LNCaP clone FGC (cell line): ENCODE results near the gene CAMTA2.

ENCODE experiments used
- DNase-seq: peaks from one replicate; pipeline ENCODE4 v3.0.0-alpha.2; 2011; ENCODE audit warnings: low read depth
- H3K4me3 ChIP-seq: 2 replicates; pipeline ENCODE4 v1.5.1; 2011; ENCODE audit warnings: mild to moderate bottlenecking, low read depth, low read length, control low read depth
- TF ChIP-seq, protein P1 (sequence below): IDR thresholded peaks from 2 replicates; pipeline ENCODE4 v1.5.1; 2012; ENCODE audit warnings: mild to moderate bottlenecking; ENCODE audit not compliant: control insufficient read depth, insufficient read depth; ENCODE audit errors: extremely low read depth

The CAMTA2 gene

DNA sequence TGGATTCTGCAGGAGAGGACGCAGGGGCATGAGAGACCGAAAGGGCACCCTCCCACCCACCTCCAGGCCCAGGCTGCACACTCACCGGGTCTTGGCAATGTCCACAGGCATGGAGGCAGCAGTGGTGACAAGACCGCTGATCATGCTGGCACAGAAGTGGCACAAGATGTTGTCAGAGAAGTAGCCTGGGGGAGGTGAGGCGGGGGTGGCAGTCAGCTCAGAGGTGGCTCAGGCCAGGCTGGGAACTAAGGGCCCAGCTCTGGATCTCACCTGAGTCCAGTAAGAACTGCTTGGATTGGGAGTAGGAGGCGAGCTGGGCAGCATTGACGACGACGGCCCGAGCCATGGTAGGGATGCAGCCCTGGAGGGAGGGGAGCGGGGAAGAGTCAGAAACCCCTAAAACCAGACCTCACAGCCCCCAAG, 49.4 kb downstream of the CAMTA2 start:
- TF ChIP-seq, protein P1, sequence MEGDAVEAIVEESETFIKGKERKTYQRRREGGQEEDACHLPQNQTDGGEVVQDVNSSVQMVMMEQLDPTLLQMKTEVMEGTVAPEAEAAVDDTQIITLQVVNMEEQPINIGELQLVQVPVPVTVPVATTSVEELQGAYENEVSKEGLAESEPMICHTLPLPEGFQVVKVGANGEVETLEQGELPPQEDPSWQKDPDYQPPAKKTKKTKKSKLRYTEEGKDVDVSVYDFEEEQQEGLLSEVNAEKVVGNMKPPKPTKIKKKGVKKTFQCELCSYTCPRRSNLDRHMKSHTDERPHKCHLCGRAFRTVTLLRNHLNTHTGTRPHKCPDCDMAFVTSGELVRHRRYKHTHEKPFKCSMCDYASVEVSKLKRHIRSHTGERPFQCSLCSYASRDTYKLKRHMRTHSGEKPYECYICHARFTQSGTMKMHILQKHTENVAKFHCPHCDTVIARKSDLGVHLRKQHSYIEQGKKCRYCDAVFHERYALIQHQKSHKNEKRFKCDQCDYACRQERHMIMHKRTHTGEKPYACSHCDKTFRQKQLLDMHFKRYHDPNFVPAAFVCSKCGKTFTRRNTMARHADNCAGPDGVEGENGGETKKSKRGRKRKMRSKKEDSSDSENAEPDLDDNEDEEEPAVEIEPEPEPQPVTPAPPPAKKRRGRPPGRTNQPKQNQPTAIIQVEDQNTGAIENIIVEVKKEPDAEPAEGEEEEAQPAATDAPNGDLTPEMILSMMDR: no peak
- peak overlapping the region; percentile 96 for H3K4me3 ChIP-seq
- no peak for DNase-seq

DNA sequence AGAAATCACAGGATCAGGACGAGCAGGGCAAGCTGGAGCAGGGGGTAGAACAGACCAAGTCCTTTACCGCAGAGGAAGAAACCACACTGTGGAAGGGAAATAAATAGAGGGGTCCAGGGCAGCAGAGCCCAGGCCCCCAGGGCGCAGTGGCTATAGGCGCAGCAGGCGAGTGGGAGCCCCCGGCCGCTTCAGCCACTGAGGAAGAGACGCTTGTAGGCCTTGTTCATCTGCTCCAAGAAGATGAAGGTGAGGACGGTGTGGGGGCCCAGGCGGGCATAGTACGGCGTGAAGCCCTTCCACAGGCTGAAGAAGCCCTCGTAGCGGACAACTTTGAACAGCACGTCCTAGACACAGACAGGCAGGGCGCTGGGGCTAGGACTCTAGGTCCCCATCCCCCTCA, 49.9 kb downstream of the CAMTA2 start:
- TF ChIP-seq, protein P1: no peak
- no peak overlapping the region for H3K4me3 ChIP-seq
- no peak for DNase-seq

DNA sequence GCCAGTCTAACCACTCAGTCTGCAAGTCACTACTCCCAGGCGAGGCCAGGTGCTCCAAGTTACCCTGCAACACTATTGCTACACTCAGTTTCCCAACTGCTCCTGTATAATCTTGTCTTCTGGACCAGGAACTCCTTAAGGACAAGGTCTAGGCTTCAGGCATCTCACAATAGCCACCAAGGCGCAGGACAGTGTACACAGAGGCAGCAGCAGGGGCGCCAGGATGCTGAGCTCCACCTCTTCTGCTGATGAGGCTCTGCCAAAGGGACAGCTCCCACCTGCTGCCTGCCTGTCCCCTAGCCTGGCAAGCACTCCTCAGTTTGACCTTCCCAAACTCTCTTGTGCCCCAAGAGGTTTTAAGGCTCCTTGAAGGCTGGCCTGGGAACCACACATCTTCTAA, 51.0 kb downstream of the CAMTA2 start:
- TF ChIP-seq, protein P1: no peak
- no peak for DNase-seq
- no peak overlapping the region for H3K4me3 ChIP-seq

DNA sequence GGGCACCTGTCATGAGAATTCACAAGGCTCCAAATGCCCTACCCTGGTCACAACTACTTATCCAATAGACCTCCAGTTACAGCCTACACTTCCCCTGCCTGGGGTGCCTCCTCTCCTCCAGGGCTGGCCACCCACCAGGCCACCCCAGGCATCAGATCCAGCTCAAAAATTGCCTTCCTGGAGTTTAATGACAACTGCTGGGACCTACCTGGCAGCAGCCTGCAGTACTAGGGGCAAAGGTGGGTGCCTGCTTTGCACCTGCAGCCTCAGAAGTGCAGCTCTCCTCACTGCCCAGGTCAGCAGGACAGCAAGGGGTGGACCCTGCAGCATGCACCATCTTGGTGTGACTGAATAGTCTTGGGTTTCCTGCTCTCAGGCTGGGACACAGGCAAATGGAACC, 51.8 kb downstream of the CAMTA2 start:
- TF ChIP-seq, protein P1: no peak
- no peak for DNase-seq
- H3K4me3 ChIP-seq: no peak overlapping the region

DNA sequence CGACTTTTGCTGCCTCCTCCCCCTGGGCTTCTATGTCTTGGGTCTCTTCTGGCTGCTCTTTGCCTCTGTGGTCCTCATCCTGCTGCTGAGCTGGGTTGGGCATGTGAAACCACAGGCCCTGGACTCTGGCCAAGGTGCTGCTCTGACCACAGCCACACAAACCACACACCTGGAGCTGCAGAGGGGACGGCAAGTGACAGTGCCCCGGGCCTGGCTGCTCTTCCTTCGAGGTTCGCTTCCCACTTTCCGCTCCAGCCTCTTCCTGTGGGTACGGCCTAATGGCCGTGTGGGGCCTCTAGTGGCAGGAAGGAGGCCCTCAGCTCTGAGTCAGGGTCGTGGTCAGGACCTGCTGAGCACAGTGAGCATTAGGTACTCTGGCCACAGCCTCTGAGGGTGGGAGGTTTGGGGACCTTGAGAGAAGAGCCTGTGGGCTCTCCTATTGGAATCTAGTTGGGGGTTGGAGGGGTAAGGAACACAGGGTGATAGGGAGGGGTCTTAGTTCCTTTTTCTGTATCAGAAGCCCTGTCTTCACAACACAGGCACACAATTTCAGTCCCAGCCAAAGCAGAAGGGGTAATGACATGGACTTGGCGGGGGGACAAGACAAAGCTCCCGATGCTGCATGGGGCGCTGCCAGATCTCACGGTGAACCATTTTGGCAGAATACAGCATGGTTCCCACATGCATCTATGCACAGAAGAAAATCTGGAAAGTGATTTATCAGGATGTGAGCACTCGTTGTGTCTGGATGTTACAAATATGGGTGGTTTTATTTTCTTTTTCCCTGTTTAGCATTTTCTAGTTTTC, 53.1 kb downstream of the CAMTA2 start:
- TF ChIP-seq, protein P1: 0 out of 2 replicates have a peak, but pooled peaks have one; percentile 28
- DNase-seq: no peak
- H3K4me3 ChIP-seq: no peak overlapping the region

DNA sequence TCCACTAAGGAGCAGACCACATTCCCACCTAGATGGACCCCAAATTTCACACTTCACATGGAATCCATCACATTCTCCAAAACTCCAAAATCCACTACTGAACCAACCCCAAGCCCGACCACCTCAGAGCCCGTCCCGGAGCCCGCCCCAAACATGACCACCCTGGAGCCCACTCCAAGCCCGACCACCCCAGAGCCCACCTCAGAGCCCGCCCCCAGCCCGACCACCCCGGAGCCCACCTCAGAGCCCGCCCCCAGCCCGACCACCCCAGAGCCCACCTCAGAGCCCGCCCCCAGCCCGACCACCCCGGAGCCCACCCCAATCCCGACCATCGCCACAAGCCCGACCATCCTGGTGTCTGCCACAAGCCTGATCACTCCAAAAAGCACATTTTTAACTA, 53.8 kb downstream of the CAMTA2 start:
- H3K4me3 ChIP-seq: no peak overlapping the region
- TF ChIP-seq, protein P1: no peak
- DNase-seq: no peak

DNA sequence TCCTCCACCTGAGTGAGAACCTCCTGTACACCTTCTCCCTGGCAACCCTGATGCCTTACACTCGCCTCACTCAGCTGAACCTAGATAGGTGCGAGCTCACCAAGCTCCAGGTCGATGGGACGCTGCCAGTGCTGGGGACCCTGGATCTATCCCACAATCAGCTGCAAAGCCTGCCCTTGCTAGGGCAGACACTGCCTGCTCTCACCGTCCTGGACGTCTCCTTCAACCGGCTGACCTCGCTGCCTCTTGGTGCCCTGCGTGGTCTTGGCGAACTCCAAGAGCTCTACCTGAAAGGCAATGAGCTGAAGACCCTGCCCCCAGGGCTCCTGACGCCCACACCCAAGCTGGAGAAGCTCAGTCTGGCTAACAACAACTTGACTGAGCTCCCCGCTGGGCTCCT, 54.7 kb downstream of the CAMTA2 start:
- H3K4me3 ChIP-seq: no peak overlapping the region
- TF ChIP-seq, protein P1: no peak
- no peak for DNase-seq
